NCI-H345 treated with DMSO at 0.1 percent for 48 hours (cell line): ENCODE results near the gene ASB12.

Source experiments
- DNase-seq: peaks from one replicate; lab custom pipeline; 2025; ENCODE audit not compliant: unreplicated experiment; lab: John Stamatoyannopoulos, UW

The ASB12 gene

GRCh38 chrX:64187762-64188150 lies 42.7 kb downstream of the ASB12 start:
- DNase-seq: no peak

GRCh38 chrX:64186974-64187761 lies 43.2 kb downstream of the ASB12 start:
- DNase-seq: no peak

- no peak for DNase-seq
Measured at GRCh38 chrX:64184396-64184795, 46.0 kb downstream of the ASB12 start.

GRCh38 chrX:64182208-64182607 lies 48.2 kb downstream of the ASB12 start:
- DNase-seq: no peak

GRCh38 chrX:64176876-64177275 lies 53.5 kb downstream of the ASB12 start:
- no peak for DNase-seq
